Smooth muscle cell (in vitro differentiated cells): Measurements from ENCODE around the gene IGFBP5. TPM values are rescaled to one million over a fixed set of nuclear protein-coding genes. Genes with fewer than 3 reads are reported as not detected.

ENCODE experiments used
- DNase-seq: peaks from one replicate; lab custom pipeline; 2025; ENCODE audit not compliant: unreplicated experiment; lab: John Stamatoyannopoulos, UW
- H2AFZ ChIP-seq: fragments of 200-600 bp; sonication (generic); 2 replicates; pipeline ENCODE4 v1.6.0; 2016; ENCODE audit warnings: antibody characterized with exemption, low read depth, mild to moderate bottlenecking
- H3F3A ChIP-seq: fragments of 200-600 bp; sonication (generic); 2 replicates; pipeline ENCODE4 v1.6.0; 2017; ENCODE audit warnings: antibody characterized with exemption, low read depth
- H3K27ac ChIP-seq: fragments of 200-600 bp; sonication (generic); 2 replicates; pipeline ENCODE4 v1.5.1; 2016; ENCODE audit warnings: low read depth, mild to moderate bottlenecking
- H3K27me3 ChIP-seq: fragments of 200-600 bp; sonication (generic); 2 replicates; pipeline ENCODE4 v1.6.1; 2016; ENCODE audit warnings: low read depth, mild to moderate bottlenecking
- H3K36me3 ChIP-seq: fragments of 200-600 bp; sonication (generic); 2 replicates; pipeline ENCODE4 v1.5.1; 2016; ENCODE audit warnings: low read depth
- H3K4me1 ChIP-seq: fragments of 200-600 bp; sonication (generic); 2 replicates; pipeline ENCODE4 v1.5.1; 2016; ENCODE audit warnings: low read depth
- H3K4me2 ChIP-seq: fragments of 200-600 bp; sonication (generic); 2 replicates; pipeline ENCODE4 v1.6.0; 2016; ENCODE audit warnings: mild to moderate bottlenecking
- H3K4me3 ChIP-seq: fragments of 200-600 bp; sonication (generic); 2 replicates; pipeline ENCODE4 v1.5.1; 2016; ENCODE audit warnings: mild to moderate bottlenecking
- H3K79me2 ChIP-seq: fragments of 200-600 bp; sonication (generic); 2 replicates; pipeline ENCODE4 v1.6.0; 2016; ENCODE audit warnings: low read depth, mild to moderate bottlenecking
- H3K9ac ChIP-seq: fragments of 200-600 bp; sonication (generic); 2 replicates; pipeline ENCODE4 v1.6.0; 2016; ENCODE audit warnings: low read depth
- H3K9me3 ChIP-seq: fragments of 200-600 bp; sonication (generic); replicated peaks from 2 replicates; pipeline ENCODE4 v1.5.1; 2016; ENCODE audit warnings: low read depth
- H4K20me1 ChIP-seq: fragments of 200-600 bp; sonication (generic); 2 replicates; pipeline ENCODE4 v1.6.0; 2016; ENCODE audit warnings: low read depth
- CTCF ChIP-seq: fragments of 200-600 bp; sonication (generic); IDR thresholded peaks from 2 replicates; pipeline ENCODE4 v1.5.1; 2017; ENCODE audit warnings: borderline replicate concordance, mild to moderate bottlenecking, antibody characterized with exemption; ENCODE audit not compliant: insufficient read depth, poor library complexity, severe bottlenecking
- WGBS: methylation state at CpG from one replicate; pipeline ENCODE4 v1.1.7; 2016; ENCODE audit warnings: low lambda C conversion rate; 5-methylcytosine and 5-hydroxymethylcytosine counted together
- polyA plus RNA-seq: library from polyadenylated mRNA; unstranded; fragments of >200 nt; fragmentation: Nextera tagmentation; extraction: Ambion mirVana; gene quantifications from 2 replicates; pipeline ENCODE4 v1.2.1, GENCODE V29; 2016
- total RNA-seq: library from RNA; depleted of rRNA; stranded (reverse); fragments of >200 nt; gene quantifications from 2 replicates; pipeline ENCODE4 v1.2.3, GENCODE V29; 2014

Gene IGFBP5
- total and polyA plus RNA-seq, 2 experiments from 2014 or later, result 381 to 787 TPM

GRCh38 chr2:216696751-216697560 lies 1.6 kb upstream of the IGFBP5 start:
- Histone ChIP-seq H3K9ac (no peak overlapping the region), H3K79me2 (peaks cover 29% of the 10 kb centered on the region), H3K27ac (peak overlapping the region; percentile 92), H3K9me3 (no peaks in the 10 kb centered on the region), H4K20me1 (peaks cover 10% of the 10 kb centered on the region), H3K4me1 (peaks cover 41% of the 10 kb centered on the region), H3K36me3 (no peaks in the 10 kb centered on the region), H3F3A (peaks cover 15% of the 10 kb centered on the region), H3K4me2 (peak overlapping the region; percentile 74), H2AFZ (peak overlapping the region; percentile 53), H3K4me3 (peak overlapping the region; percentile 14), H3K27me3 (no peaks in the 10 kb centered on the region)
- peak; percentile 47 for TF ChIP-seq CTCF
- no peak for DNase-seq
- WGBS, result 25% methylated on average over 7 of the region's 7 CpGs

GRCh38 chr2:216696321-216696720 lies 972 bp upstream of the IGFBP5 start:
- Histone ChIP-seq H3K9ac (no peak overlapping the region), H3K36me3 (no peaks in the 10 kb centered on the region), H3K27ac (peak overlapping the region; percentile 92), H3K9me3 (no peaks in the 10 kb centered on the region), H3K27me3 (no peaks in the 10 kb centered on the region), H3K79me2 (peaks cover 34% of the 10 kb centered on the region), H3K4me1 (peaks cover 44% of the 10 kb centered on the region), H4K20me1 (peaks cover 12% of the 10 kb centered on the region), H3K4me2 (peak overlapping the region; percentile 74), H2AFZ (no peak overlapping the region), H3F3A (peaks cover 17% of the 10 kb centered on the region), H3K4me3 (no peak overlapping the region)
- DNase-seq, result no peak
- 100% methylated on average over 1 of the region's 1 CpG for WGBS
- TF ChIP-seq CTCF, result no peak

- no peaks in the 10 kb centered on the region for H3K9me3 ChIP-seq
- peak overlapping the region; percentile 92 for H3K27ac ChIP-seq
- no peaks in the 10 kb centered on the region for H3K36me3 ChIP-seq
- peak overlapping the region; percentile 61 for H3K9ac ChIP-seq
- DNase-seq, result no peak
- H3K27me3 ChIP-seq, result no peaks in the 10 kb centered on the region
- 7% methylated on average over 10 of the region's 10 CpGs for WGBS
- peak overlapping the region; percentile 56 for H3K4me3 ChIP-seq
- peaks cover 46% of the 10 kb centered on the region for H3K4me1 ChIP-seq
- peaks cover 24% of the 10 kb centered on the region for H3F3A ChIP-seq
- H4K20me1 ChIP-seq, result peaks cover 19% of the 10 kb centered on the region
- H2AFZ ChIP-seq, result no peak overlapping the region
- H3K4me2 ChIP-seq, result peak overlapping the region; percentile 97
- TF ChIP-seq CTCF, result no peak
- peaks cover 46% of the 10 kb centered on the region for H3K79me2 ChIP-seq
Measured at GRCh38 chr2:216694826-216695217, 527 bp downstream of the IGFBP5 start.
